Motor neuron (in vitro differentiated cells): ENCODE data around the gene MBLAC1. TPM values are rescaled to one million over a fixed set of nuclear protein-coding genes. Genes with fewer than 3 reads are reported as not detected.

Experiments
- ATAC-seq, 8 experiments: fragments of 200-7000 bp; cut with Tn5 transposase; replicated peaks in 6 of 8; 2 replicates each; pipeline ENCODE4 v1.8.0; 2021; ENCODE audit warnings: mild to moderate bottlenecking in 8 of 8, moderate library complexity in 8 of 8
- H3K27ac ChIP-seq, 2 donors: fragments of 250-450 bp; sonication (Bioruptor Pico); 2 replicates each; pipeline ENCODE4 v1.9.0; 2021; ENCODE audit warnings: antibody characterized with exemption in 2 of 2, mild to moderate bottlenecking in 2 of 2, moderate library complexity in 1 of 2
- H3K4me1 ChIP-seq, 2 donors: fragments of 250-450 bp; sonication (Bioruptor Pico); replicated peaks in 1 of 2; 2 replicates each; pipeline ENCODE4 v1.6.1; 2021; ENCODE audit warnings: antibody characterized with exemption in 2 of 2, mild to moderate bottlenecking in 2 of 2, moderate library complexity in 1 of 2
- H3K4me3 ChIP-seq, 5 donors: fragments of 250-450 bp; sonication (Bioruptor Pico); 2 replicates each; pipeline ENCODE4 v1.9.0; 2021; ENCODE audit warnings: antibody characterized with exemption in 5 of 5, mild to moderate bottlenecking in 5 of 5, moderate library complexity in 4 of 5
- whole genome bisulfite sequencing, 10 experiments: fragments of 450-650 bp; shearing (Covaris generic); methylation state at CpG; one replicate each; pipeline ENCODE4 v1.0.0; 2022; 5-methylcytosine and 5-hydroxymethylcytosine counted together
- in situ Hi-C, 9 experiments: fragments of 400-800 bp; cut with MboI; loops; one replicate each; pipeline ENCODE4 v1.15.0; 2021; ENCODE audit warnings: low sequenced_read_pairs in 9 of 9, low pct_unique_long_range_greater_than_20kb in 2 of 9; ENCODE audit not compliant: unreplicated experiment in 9 of 9
- total RNA-seq, 8 experiments: library from RNA; unstranded; fragments of 300-600 nt; gene quantifications; 2 replicates each; pipeline versions ENCODE4 v1.2.3 to v1.2.4, GENCODE V29; 2022

The MBLAC1 gene
- total RNA-seq, 8 experiments from 2014 or later, result 1.7 to 5.1 (median 4.1) TPM

GRCh38 chr7:100089458-100090196 lies 37.1 kb upstream of the MBLAC1 start:
- H3K27ac ChIP-seq, result peak overlapping the region; percentile 78 to 93
- peak in 2 of 8 experiments; percentile 12 to 19 for ATAC-seq
- WGBS, 10 experiments, result 3 to 28% (median 11%) methylated on average over 2 to 6 of the region's 7 CpGs; no CpG with 5 or more reads in 2 of the 10 experiments
- in situ Hi-C loops, result no loop called here
- H3K4me1 ChIP-seq, result peaks cover 10 to 12% of the 10 kb centered on the region in 2 donors
- peak overlapping the region; percentile 59 to 94 (median 70) for H3K4me3 ChIP-seq

GRCh38 chr7:100090527-100091410 lies 36.0 kb upstream of the MBLAC1 start:
- no peak for ATAC-seq
- H3K4me1 ChIP-seq, result peaks cover 10 to 12% of the 10 kb centered on the region in 2 donors
- H3K4me3 ChIP-seq, result no peak overlapping the region
- in situ Hi-C loops, result no loop called here
- 78 to 100% (median 100%) methylated on average over 1 to 11 of the region's 14 CpGs; no CpG with 5 or more reads in 3 of the 10 experiments for WGBS, 10 experiments
- no peak overlapping the region for H3K27ac ChIP-seq

- no peak overlapping the region for H3K27ac ChIP-seq
- in situ Hi-C loops, result no loop called here
- WGBS, 10 experiments, result 17 to 85% (median 63%) methylated on average over 2 to 12 of the region's 19 CpGs; no CpG with 5 or more reads in 2 of the 10 experiments
Observed at GRCh38 chr7:100091411-100092181, 35.2 kb upstream of the MBLAC1 start.

GRCh38 chr7:100093054-100093453 lies 33.7 kb upstream of the MBLAC1 start:
- WGBS, 10 experiments, result 20 to 100% (median 67%) methylated on average over 1 to 3 of the region's 8 CpGs; no CpG with 5 or more reads in 5 of the 10 experiments
- Histone ChIP-seq H3K4me1 (peaks cover 9 to 10% of the 10 kb centered on the region in 2 donors), H3K27ac (no peak overlapping the region), H3K4me3 (no peak overlapping the region)
- ATAC-seq, result no peak
- in situ Hi-C loops, result no loop called here

More at GRCh38 chr7:100091411-100092181, 35.2 kb upstream of the MBLAC1 start:
- peak in 1 of 8 experiments; percentile 1 for ATAC-seq
- peaks cover 10 to 12% of the 10 kb centered on the region in 2 donors for H3K4me1 ChIP-seq
- no peak overlapping the region for H3K4me3 ChIP-seq

- Histone ChIP-seq H3K4me1 (peaks cover 6% of the 10 kb centered on the region in 2 donors), H3K4me3 (no peak overlapping the region), H3K27ac (no peak overlapping the region)
- WGBS, 10 experiments, result 27 to 100% (median 79%) methylated on average over 2 to 6 of the region's 13 CpGs; no CpG with 5 or more reads in 6 of the 10 experiments
- in situ Hi-C loops, result no loop called here
- ATAC-seq, result no peak
Observed at GRCh38 chr7:100093498-100093897, 33.3 kb upstream of the MBLAC1 start.

GRCh38 chr7:100093925-100094486 lies 32.8 kb upstream of the MBLAC1 start:
- Histone ChIP-seq H3K4me3 (no peak overlapping the region), H3K4me1 (peaks cover 8% of the 10 kb centered on the region in 2 donors), H3K27ac (no peak overlapping the region)
- in situ Hi-C loops, result no loop called here
- no peak for ATAC-seq
- WGBS, 10 experiments, result 80 to 100% (median 83%) methylated on average over 1 to 8 of the region's 16 CpGs; no CpG with 5 or more reads in 1 of the 10 experiments

GRCh38 chr7:100095289-100095688 lies 31.5 kb upstream of the MBLAC1 start:
- Histone ChIP-seq H3K4me1 (peaks cover 10% of the 10 kb centered on the region in 2 donors), H3K27ac (no peak overlapping the region), H3K4me3 (no peak overlapping the region)
- WGBS, 10 experiments, result 80 to 100% (median 94%) methylated on average over 1 to 4 of the region's 9 CpGs; no CpG with 5 or more reads in 6 of the 10 experiments
- in situ Hi-C loops, result no loop called here
- no peak for ATAC-seq

GRCh38 chr7:100095704-100096103 lies 31.1 kb upstream of the MBLAC1 start:
- Histone ChIP-seq H3K27ac (no peak overlapping the region), H3K4me1 (peaks cover 10% of the 10 kb centered on the region in 2 donors), H3K4me3 (no peak overlapping the region)
- in situ Hi-C loops, result no loop called here
- ATAC-seq, result no peak
- WGBS, 10 experiments, result 90 to 100% (median 98%) methylated on average over 1 to 7 of the region's 17 CpGs; no CpG with 5 or more reads in 5 of the 10 experiments

- WGBS, 10 experiments, result 75 to 100% (median 100%) methylated on average over 1 to 7 of the region's 10 CpGs; no CpG with 5 or more reads in 3 of the 10 experiments
- peak overlapping the region in 1 of 5 donors; percentile 78 for H3K4me3 ChIP-seq
- in situ Hi-C loops, result no loop called here
- H3K4me1 ChIP-seq, result peaks cover 14 to 15% of the 10 kb centered on the region in 2 donors
- ATAC-seq, result no peak
- H3K27ac ChIP-seq, result no peak overlapping the region
Observed at GRCh38 chr7:100098913-100099312, 27.9 kb upstream of the MBLAC1 start.

- Histone ChIP-seq H3K4me1 (peaks cover 14 to 15% of the 10 kb centered on the region in 2 donors), H3K4me3 (peak overlapping the region; percentile 49 to 78 (median 68)), H3K27ac (peak overlapping the region; percentile 75 to 93)
- no peak for ATAC-seq
- in situ Hi-C loops, result no loop called here
- WGBS, 10 experiments, result 63 to 100% (median 81%) methylated on average over 1 to 11 of the region's 12 CpGs; no CpG with 5 or more reads in 2 of the 10 experiments
Observed at GRCh38 chr7:100099452-100099851, 27.3 kb upstream of the MBLAC1 start.

- H3K4me1 ChIP-seq, result peaks cover 14 to 15% of the 10 kb centered on the region in 2 donors
- ATAC-seq, result peak; percentile 66 to 76 (median 72)
- WGBS, 10 experiments, result 0 to 1% methylated on average over 4 to 28 of the region's 61 CpGs; no CpG with 5 or more reads in 8 of the 10 experiments
- H3K27ac ChIP-seq, result peak overlapping the region; percentile 75 to 93
- in situ Hi-C loops, result no loop called here
- H3K4me3 ChIP-seq, result peak overlapping the region; percentile 49 to 78 (median 68)
Observed at GRCh38 chr7:100100420-100101015, 26.2 kb upstream of the MBLAC1 start.
